Upper lobe of left lung (tissue), 6 donors: ENCODE data around the gene EYS. TPM values are rescaled to one million over a fixed set of nuclear protein-coding genes. Genes with fewer than 3 reads are reported as not detected.
"Not testable (repeated sequence)": the region's sequence is repeated elsewhere in the genome, so short reads cannot be mapped to it uniquely, and the experiment has no call there.

ENCODE experiments used
- ATAC-seq, 2 donors: fragments of 200-7000 bp; cut with Tn5 transposase; one replicate each; pipeline ENCODE4 v1.9.1; 2022; ENCODE audit warnings: mild to moderate bottlenecking in 2 of 2, moderate library complexity in 2 of 2; ENCODE audit not compliant: low FRiP score in 2 of 2
- DNase-seq, 2 donors: peaks; one replicate each; pipeline ENCODE4 v3.0.0-alpha.2; 2019 to 2020
- H3K27ac ChIP-seq, 4 donors: fragments of 200-600 bp; sonication (generic); one replicate each; pipeline ENCODE4 v1.5.1; 2016 to 2019
- H3K27me3 ChIP-seq, 4 donors: fragments of 200-600 bp; sonication (generic); one replicate each; pipeline ENCODE4 v1.5.1; 2017 to 2019
- H3K36me3 ChIP-seq, 4 donors: fragments of 200-600 bp; sonication (generic); one replicate each; pipeline ENCODE4 v1.5.1; 2016 to 2019
- H3K4me1 ChIP-seq, 4 donors: fragments of 200-600 bp; sonication (generic); one replicate each; pipeline ENCODE4 v1.5.1; 2018 to 2019
- H3K4me3 ChIP-seq, 4 donors: fragments of 200-600 bp; sonication (generic); one replicate each; pipeline ENCODE4 v1.5.1; 2017 to 2019; ENCODE audit warnings: mild to moderate bottlenecking in 2 of 4, moderate library complexity in 1 of 4
- H3K9me3 ChIP-seq, 4 donors: fragments of 200-600 bp; sonication (generic); one replicate each; pipeline ENCODE4 v1.5.1; 2018 to 2019
- EP300 ChIP-seq, 4 donors: sonication (generic); formaldehyde crosslinking; IDR thresholded peaks; one replicate each; pipeline ENCODE4 v1.5.1; 2017; ENCODE audit warnings: antibody characterized with exemption in 4 of 4, control low read depth in 2 of 4
- POLR2A ChIP-seq, 4 donors: fragments of 450-650 bp; IDR thresholded peaks; one replicate each; pipeline ENCODE4 v1.5.1; 2016 to 2017; ENCODE audit warnings: antibody characterized with exemption in 4 of 4, mild to moderate bottlenecking in 2 of 4
- POLR2AphosphoS5 ChIP-seq, 2 donors: sonication (generic); formaldehyde crosslinking; IDR thresholded peaks; one replicate each; pipeline ENCODE4 v1.5.1; 2017; ENCODE audit warnings: antibody characterized with exemption in 2 of 2
- WGBS, 2 donors: methylation state at CpG; one replicate each; pipeline ENCODE4 v1.1.5; 2017 to 2018; 5-methylcytosine and 5-hydroxymethylcytosine counted together
- total RNA-seq, 6 donors: library from RNA; depleted of rRNA in 4 of 6; stranded (reverse); fragments of >200 nt in 4 of 6; gene quantifications; one replicate each; pipeline versions ENCODE4 v1.1.0 to v1.2.1, GENCODE V29; 2016 to 2021
- TF ChIP-seq, protein P1 (sequence below), 6 experiments: fragments of 450-650 bp in 4 of 6; fragments of 200-600 bp in 2 of 6; sonication (generic) in 2 of 6; IDR thresholded peaks; one replicate each; pipeline ENCODE4 v1.5.1; 2016 to 2019; ENCODE audit warnings: antibody characterized with exemption in 6 of 6
- donor health status: DM: no; HTN: no; CAD: no; lungs with moderate emphysema.
- donor health status: DM: no; HTN: yes; CAD: no; lungs with severe emphysema.

EYS gene
- total RNA-seq, 6 donors from 2014 or later: under 0.01 to 0.46 (median 0.28) TPM; not detected in 2

DNA sequence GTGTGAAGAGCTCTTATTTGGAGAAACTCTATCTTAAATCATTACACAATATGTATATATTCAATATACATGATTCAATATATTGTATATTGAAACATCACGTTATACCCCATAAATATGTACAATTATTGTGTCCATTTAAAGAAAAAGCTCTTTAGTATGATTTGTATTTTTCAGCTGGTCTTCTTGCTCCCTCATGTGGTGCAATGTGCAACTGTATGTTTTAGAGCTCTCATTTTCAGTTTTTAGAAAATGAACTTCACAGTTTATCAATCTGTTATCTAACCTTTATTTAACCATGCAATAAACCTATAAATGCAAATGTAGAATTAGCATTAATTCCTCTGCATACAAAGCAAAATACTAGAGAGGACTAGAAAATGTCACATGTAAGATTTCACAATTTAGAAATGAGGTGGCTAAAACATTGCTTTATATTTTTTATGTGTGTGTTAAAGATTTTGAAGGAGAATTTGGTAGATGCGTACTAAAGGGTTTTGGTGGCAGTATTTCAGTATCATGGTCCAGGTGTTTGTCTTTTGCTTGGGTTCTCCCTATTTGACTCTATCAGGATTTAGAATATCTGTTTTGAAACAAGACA is 1904.3 kb downstream of the EYS start:
- H3K4me3 ChIP-seq: no peak overlapping the region
- H3K9me3 ChIP-seq: no peaks in the 10 kb centered on the region
- DNase-seq (no peak), ATAC-seq (no peak)
- H3K4me1 ChIP-seq: peaks cover 6 to 17% (median 14%) of the 10 kb centered on the region in 4 donors
- no peak for TF ChIP-seq POLR2AphosphoS5 (IDR thresholded peaks at IDR 0.05)
- TF ChIP-seq, protein P1, sequence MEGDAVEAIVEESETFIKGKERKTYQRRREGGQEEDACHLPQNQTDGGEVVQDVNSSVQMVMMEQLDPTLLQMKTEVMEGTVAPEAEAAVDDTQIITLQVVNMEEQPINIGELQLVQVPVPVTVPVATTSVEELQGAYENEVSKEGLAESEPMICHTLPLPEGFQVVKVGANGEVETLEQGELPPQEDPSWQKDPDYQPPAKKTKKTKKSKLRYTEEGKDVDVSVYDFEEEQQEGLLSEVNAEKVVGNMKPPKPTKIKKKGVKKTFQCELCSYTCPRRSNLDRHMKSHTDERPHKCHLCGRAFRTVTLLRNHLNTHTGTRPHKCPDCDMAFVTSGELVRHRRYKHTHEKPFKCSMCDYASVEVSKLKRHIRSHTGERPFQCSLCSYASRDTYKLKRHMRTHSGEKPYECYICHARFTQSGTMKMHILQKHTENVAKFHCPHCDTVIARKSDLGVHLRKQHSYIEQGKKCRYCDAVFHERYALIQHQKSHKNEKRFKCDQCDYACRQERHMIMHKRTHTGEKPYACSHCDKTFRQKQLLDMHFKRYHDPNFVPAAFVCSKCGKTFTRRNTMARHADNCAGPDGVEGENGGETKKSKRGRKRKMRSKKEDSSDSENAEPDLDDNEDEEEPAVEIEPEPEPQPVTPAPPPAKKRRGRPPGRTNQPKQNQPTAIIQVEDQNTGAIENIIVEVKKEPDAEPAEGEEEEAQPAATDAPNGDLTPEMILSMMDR (IDR thresholded peaks at IDR 0.05): peak in 3 of 6 experiments; percentile 19 to 49 (median 48)
- H3K36me3 ChIP-seq: no peaks in the 10 kb centered on the region
- H3K27ac ChIP-seq: no peak overlapping the region
- WGBS, 2 donors: 54 to 60% methylated on average over 2 of the region's 2 CpGs
- no peaks in the 10 kb centered on the region for H3K27me3 ChIP-seq

DNA sequence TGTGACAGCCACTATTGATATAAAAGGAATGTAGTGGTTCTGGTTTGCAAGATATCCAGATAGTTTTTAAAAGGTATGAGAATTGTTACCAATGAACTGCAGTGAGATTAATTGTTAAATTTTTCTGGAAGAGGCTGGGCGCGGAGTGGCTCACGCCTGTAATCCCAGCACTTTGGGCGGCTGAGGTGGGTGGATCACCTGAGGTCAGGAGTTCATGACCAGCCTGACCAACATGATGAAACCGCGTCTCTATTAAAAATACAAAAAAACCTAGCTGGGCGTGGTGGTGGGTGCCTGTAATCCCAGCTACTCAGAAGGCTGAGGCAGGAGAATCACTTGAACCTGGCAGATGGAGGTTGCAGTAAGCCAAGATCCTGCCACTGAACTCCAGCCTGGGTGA is 1906.6 kb downstream of the EYS start:
- H3K36me3 ChIP-seq: not testable (repeated sequence)

DNA sequence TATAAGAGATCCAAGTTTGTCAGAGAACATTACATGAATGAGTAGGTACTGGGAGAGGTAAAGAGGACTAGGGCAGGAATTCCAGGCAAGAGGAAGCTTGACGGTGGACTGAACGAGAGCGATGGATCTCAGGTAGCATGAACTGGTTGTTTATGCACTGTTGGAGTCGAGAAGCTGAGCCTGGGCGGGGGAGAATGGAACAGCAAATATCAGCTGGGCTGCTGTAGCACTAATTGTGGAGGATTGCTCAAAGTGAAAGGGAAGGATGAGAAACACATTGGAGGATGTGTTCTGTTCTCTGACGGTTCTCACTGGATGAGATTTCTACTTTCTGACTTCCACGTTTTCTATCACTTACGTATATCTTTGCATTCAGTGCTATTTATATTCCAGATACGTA is 1907.2 kb downstream of the EYS start:
- H3K9me3 ChIP-seq: no peaks in the 10 kb centered on the region
- no peak for TF ChIP-seq EP300 (IDR thresholded peaks at IDR 0.05)
- TF ChIP-seq POLR2A (IDR thresholded peaks at IDR 0.05): no peak
- TF ChIP-seq, protein P1 (IDR thresholded peaks at IDR 0.05): no peak
- no peak for TF ChIP-seq POLR2AphosphoS5 (IDR thresholded peaks at IDR 0.05)
- ATAC-seq (no peak), DNase-seq (no peak)
- H3K4me1 ChIP-seq: peaks cover 0 to 4% (median 0%) of the 10 kb centered on the region in 4 donors
- H3K4me3 ChIP-seq: no peak overlapping the region
- H3K27me3 ChIP-seq: no peaks in the 10 kb centered on the region
- no peaks in the 10 kb centered on the region for H3K36me3 ChIP-seq
- no peak overlapping the region for H3K27ac ChIP-seq
- WGBS, 2 donors: 65 to 66% methylated on average over 9 of the region's 9 CpGs

More for the DNA sequence above, 1906.6 kb downstream of the EYS start:
- 88 to 91% methylated on average over 7 of the region's 7 CpGs for WGBS, 2 donors
- not testable (repeated sequence) for H3K9me3 ChIP-seq, ATAC-seq, H3K4me1 ChIP-seq, H3K4me3 ChIP-seq, DNase-seq, H3K27me3 ChIP-seq, H3K27ac ChIP-seq

DNA sequence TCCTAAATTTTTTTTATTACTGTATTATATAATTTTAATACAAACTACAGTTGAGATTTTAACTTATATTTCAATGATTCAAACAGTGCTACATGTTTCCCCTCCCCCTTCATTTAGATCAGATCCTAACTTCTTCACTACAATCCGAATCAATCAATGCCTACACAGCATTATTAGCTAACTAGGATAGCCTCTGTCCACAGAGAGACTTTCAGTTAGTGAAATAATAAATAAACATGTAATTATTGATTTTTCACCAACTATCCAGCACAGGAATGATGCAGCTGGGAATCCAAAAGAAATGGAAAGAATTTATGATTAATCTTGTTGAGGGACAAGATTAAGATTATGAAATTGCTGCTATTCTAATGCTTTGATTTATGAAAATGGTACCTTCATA is 1907.7 kb downstream of the EYS start:
- WGBS, 2 donors: 63 to 86% methylated on average over 1 of the region's 1 CpG
- no peaks in the 10 kb centered on the region for H3K9me3 ChIP-seq
- H3K4me3 ChIP-seq: no peak overlapping the region
- no peak for ATAC-seq
- TF ChIP-seq EP300 (IDR thresholded peaks at IDR 0.05) (no peak), POLR2AphosphoS5 (IDR thresholded peaks at IDR 0.05) (no peak), POLR2A (IDR thresholded peaks at IDR 0.05) (no peak)
- TF ChIP-seq, protein P1 (IDR thresholded peaks at IDR 0.05): no peak
- H3K27me3 ChIP-seq: no peaks in the 10 kb centered on the region
- no peak overlapping the region for H3K27ac ChIP-seq
- H3K36me3 ChIP-seq: no peaks in the 10 kb centered on the region
- DNase-seq: no peak
- H3K4me1 ChIP-seq: no peaks in the 10 kb centered on the region

DNA sequence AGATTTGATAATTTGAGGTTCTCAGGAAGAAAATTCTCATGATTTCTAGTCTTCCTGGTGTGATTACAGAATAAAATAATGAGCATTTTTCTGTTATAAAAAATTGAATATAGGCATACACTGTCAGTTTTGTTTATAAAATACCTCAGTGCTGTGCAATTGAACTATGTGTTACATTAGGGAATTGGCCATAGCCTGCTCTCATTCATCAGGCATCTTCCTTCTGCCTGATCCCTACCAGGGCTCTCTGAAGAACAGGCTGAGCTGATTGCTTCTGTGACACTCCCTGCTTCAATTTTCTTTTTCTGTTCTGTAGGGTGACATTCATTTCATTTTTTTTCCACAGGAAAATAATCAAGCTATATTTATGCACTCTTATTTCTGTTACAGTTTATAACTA is 1908.6 kb downstream of the EYS start:
- ATAC-seq (no peak), DNase-seq (no peak)
- Histone ChIP-seq H3K27me3 (no peaks in the 10 kb centered on the region), H3K4me3 (no peak overlapping the region), H3K9me3 (no peaks in the 10 kb centered on the region), H3K27ac (no peak overlapping the region), H3K36me3 (no peaks in the 10 kb centered on the region), H3K4me1 (no peaks in the 10 kb centered on the region)
- no peak for TF ChIP-seq EP300 (IDR thresholded peaks at IDR 0.05)
- TF ChIP-seq POLR2A (IDR thresholded peaks at IDR 0.05): no peak
- TF ChIP-seq POLR2AphosphoS5 (IDR thresholded peaks at IDR 0.05): no peak
- TF ChIP-seq, protein P1 (IDR thresholded peaks at IDR 0.05): no peak
